PC-9 (cell line): Measurements from ENCODE around the gene PITHD1.

Experiments
- CTCF ChIP-seq: fragments of 200-600 bp; sonication (generic); conservative IDR thresholded peaks from 2 replicates; pipeline ENCODE4 v1.6.1; 2017; ENCODE audit warnings: mixed run types, antibody characterized with exemption, mild to moderate bottlenecking, moderate library complexity
- EZH2 ChIP-seq: fragments of 200-600 bp; sonication (generic); IDR thresholded peaks from 2 replicates; pipeline ENCODE4 v1.8.0; 2017; ENCODE audit warnings: antibody characterized with exemption, low read depth

DNA sequence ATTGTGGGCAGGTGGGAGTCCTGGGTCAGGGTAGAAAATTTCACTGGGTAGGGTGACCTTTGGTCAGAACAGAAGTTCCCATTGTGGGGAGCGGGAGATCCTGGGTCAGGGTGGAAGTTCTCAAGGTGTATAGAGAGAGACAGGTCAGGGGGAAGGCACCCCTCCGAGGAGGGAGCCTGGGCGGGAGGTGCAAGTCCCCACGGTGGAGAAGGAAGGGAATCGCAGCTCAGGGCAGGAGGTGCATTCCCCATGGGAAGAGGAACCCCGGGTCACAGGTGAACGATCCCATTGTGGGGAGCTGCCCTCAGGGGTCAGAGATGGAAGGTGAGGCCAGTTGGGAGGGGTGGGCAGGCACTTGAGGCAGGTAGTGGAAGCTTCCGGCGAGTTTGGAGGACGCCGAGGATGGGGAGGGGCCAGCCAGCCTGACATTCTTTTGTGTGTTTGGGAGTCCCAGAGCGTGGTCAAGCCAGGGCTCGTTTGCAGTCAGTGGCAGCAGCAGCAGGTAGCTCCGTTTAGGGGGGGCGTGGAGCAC, 13.4 kb downstream of the PITHD1 start:
- TF ChIP-seq CTCF (no peak), EZH2 (no peak)
